IPS-18a (cell line): ENCODE measurements around the gene SLC39A12.

Experiments
- H3K27ac ChIP-seq: one replicate; pipeline ENCODE4 v1.5.1; 2013; ENCODE audit warnings: low read length
- H3K27me3 ChIP-seq: one replicate; pipeline ENCODE4 v1.6.1; 2013; ENCODE audit warnings: mild to moderate bottlenecking, low read length; ENCODE audit not compliant: control insufficient read depth, insufficient read depth
- H3K36me3 ChIP-seq: one replicate; pipeline ENCODE4 v1.6.1; 2013; ENCODE audit warnings: low read depth, low read length; ENCODE audit not compliant: control insufficient read depth
- H3K4me1 ChIP-seq: one replicate; pipeline ENCODE4 v1.6.1; 2013; ENCODE audit warnings: low read depth, low read length; ENCODE audit not compliant: control insufficient read depth
- H3K4me3 ChIP-seq: one replicate; pipeline ENCODE4 v1.5.1; 2013; ENCODE audit warnings: low read length
- H3K9ac ChIP-seq: one replicate; pipeline ENCODE4 v1.6.1; 2013; ENCODE audit warnings: mild to moderate bottlenecking, low read length, moderate library complexity
- H3K9me3 ChIP-seq: one replicate; pipeline ENCODE4 v1.6.1; 2013; ENCODE audit warnings: low read depth, low read length; ENCODE audit not compliant: control insufficient read depth

SLC39A12 gene

GRCh38 chr10:17951868-17952371 lies at the start of gene SLC39A12:
SLC39A12 (plus strand) TSS chr10:17951918; CDS start chr10:17953277, 1,359 bp downstream.
- Histone ChIP-seq H3K9me3 (no peaks in the 10 kb centered on the region), H3K36me3 (no peaks in the 10 kb centered on the region), H3K27me3 (no peaks in the 10 kb centered on the region), H3K4me1 (no peaks in the 10 kb centered on the region), H3K4me3 (no peak within 1 kb of the TSS), H3K27ac (no peak within 1 kb of the TSS), H3K9ac (no peak within 1 kb of the TSS)

GRCh38 chr10:17904564-17904963 lies 47.2 kb upstream of the SLC39A12 start:
- Histone ChIP-seq H3K36me3 (no peaks in the 10 kb centered on the region), H3K9ac (no peak overlapping the region), H3K9me3 (no peaks in the 10 kb centered on the region), H3K4me3 (no peak overlapping the region), H3K27ac (no peak overlapping the region), H3K4me1 (no peaks in the 10 kb centered on the region), H3K27me3 (no peaks in the 10 kb centered on the region)

GRCh38 chr10:17905491-17905890 lies 46.2 kb upstream of the SLC39A12 start:
- Histone ChIP-seq H3K27me3 (no peaks in the 10 kb centered on the region), H3K9me3 (no peaks in the 10 kb centered on the region), H3K36me3 (no peaks in the 10 kb centered on the region), H3K27ac (no peak overlapping the region), H3K4me1 (no peaks in the 10 kb centered on the region), H3K9ac (no peak overlapping the region), H3K4me3 (no peak overlapping the region)

GRCh38 chr10:17906002-17906401 lies 45.7 kb upstream of the SLC39A12 start:
- no peaks in the 10 kb centered on the region for H3K4me1 ChIP-seq
- no peaks in the 10 kb centered on the region for H3K36me3 ChIP-seq
- no peaks in the 10 kb centered on the region for H3K9me3 ChIP-seq
- no peak overlapping the region for H3K27ac ChIP-seq
- no peaks in the 10 kb centered on the region for H3K27me3 ChIP-seq
- H3K9ac ChIP-seq = no peak overlapping the region
- H3K4me3 ChIP-seq = no peak overlapping the region

- Histone ChIP-seq H3K4me1 (no peaks in the 10 kb centered on the region), H3K9ac (no peak overlapping the region), H3K27ac (no peak overlapping the region), H3K27me3 (no peaks in the 10 kb centered on the region), H3K9me3 (no peaks in the 10 kb centered on the region), H3K36me3 (no peaks in the 10 kb centered on the region), H3K4me3 (no peak overlapping the region)
Measured at GRCh38 chr10:17907641-17908040, 44.1 kb upstream of the SLC39A12 start.

- no peaks in the 10 kb centered on the region for H3K27me3 ChIP-seq
- H3K9me3 ChIP-seq = no peaks in the 10 kb centered on the region
- no peaks in the 10 kb centered on the region for H3K36me3 ChIP-seq
- no peak overlapping the region for H3K4me3 ChIP-seq
- H3K9ac ChIP-seq = no peak overlapping the region
- no peaks in the 10 kb centered on the region for H3K4me1 ChIP-seq
- H3K27ac ChIP-seq = no peak overlapping the region
Measured at GRCh38 chr10:17910125-17910789, 41.5 kb upstream of the SLC39A12 start.

- Histone ChIP-seq H3K4me1 (no peaks in the 10 kb centered on the region), H3K27ac (no peak overlapping the region), H3K9me3 (no peaks in the 10 kb centered on the region), H3K36me3 (no peaks in the 10 kb centered on the region), H3K27me3 (no peaks in the 10 kb centered on the region), H3K4me3 (no peak overlapping the region), H3K9ac (no peak overlapping the region)
Measured at GRCh38 chr10:17912754-17913153, 39.0 kb upstream of the SLC39A12 start.

GRCh38 chr10:17913604-17914003 lies 38.1 kb upstream of the SLC39A12 start:
- no peak overlapping the region for H3K4me3 ChIP-seq
- H3K9me3 ChIP-seq = no peaks in the 10 kb centered on the region
- H3K27me3 ChIP-seq = no peaks in the 10 kb centered on the region
- no peak overlapping the region for H3K9ac ChIP-seq
- H3K36me3 ChIP-seq = no peaks in the 10 kb centered on the region
- H3K4me1 ChIP-seq = no peaks in the 10 kb centered on the region
- no peak overlapping the region for H3K27ac ChIP-seq

GRCh38 chr10:17914169-17915045 lies 37.3 kb upstream of the SLC39A12 start:
- no peak overlapping the region for H3K9ac ChIP-seq
- H3K27me3 ChIP-seq = no peaks in the 10 kb centered on the region
- H3K4me1 ChIP-seq = no peaks in the 10 kb centered on the region
- no peaks in the 10 kb centered on the region for H3K36me3 ChIP-seq
- H3K4me3 ChIP-seq = no peak overlapping the region
- no peak overlapping the region for H3K27ac ChIP-seq
- H3K9me3 ChIP-seq = no peaks in the 10 kb centered on the region

- Histone ChIP-seq H3K27me3 (no peaks in the 10 kb centered on the region), H3K27ac (no peak overlapping the region)
Measured at GRCh38 chr10:17915181-17915580, 36.5 kb upstream of the SLC39A12 start.

GRCh38 chr10:17918187-17918903 lies 33.4 kb upstream of the SLC39A12 start:
- Histone ChIP-seq H3K27ac (no peak overlapping the region), H3K9me3 (no peaks in the 10 kb centered on the region), H3K4me3 (no peak overlapping the region), H3K27me3 (no peaks in the 10 kb centered on the region), H3K36me3 (no peaks in the 10 kb centered on the region), H3K9ac (no peak overlapping the region), H3K4me1 (no peaks in the 10 kb centered on the region)

More at GRCh38 chr10:17915181-17915580, 36.5 kb upstream of the SLC39A12 start:
- no peak overlapping the region for H3K9ac ChIP-seq
- no peak overlapping the region for H3K4me3 ChIP-seq
- H3K4me1 ChIP-seq = no peaks in the 10 kb centered on the region
- no peaks in the 10 kb centered on the region for H3K36me3 ChIP-seq
- no peaks in the 10 kb centered on the region for H3K9me3 ChIP-seq
